BJ (cell line): Measurements from ENCODE around the gene SYK. TPM values are rescaled to one million over a fixed set of nuclear protein-coding genes. Genes with fewer than 3 reads are reported as not detected.

ENCODE experiments used
- CTCF ChIA-PET: fragments of 350-600 bp; formaldehyde crosslinking; extraction: SDS; loops from one replicate; lab custom pipeline; 2021; ENCODE audit warnings: antibody characterized with exemption, inconsistent platforms; lab: Yijun Ruan, JAX
- POLR2A ChIA-PET: fragments of 300-600 bp; sonication (Branson Sonifier 250); formaldehyde crosslinking; extraction: SDS; loops from one replicate; lab custom pipeline; 2021; ENCODE audit warnings: antibody characterized with exemption; lab: Charles Lee
- DNase-seq: peaks from one replicate; pipeline ENCODE4 v3.0.0-alpha.2; 2011; ENCODE audit warnings: low read depth
- H3K27me3 ChIP-seq: 2 replicates; pipeline ENCODE4 v1.6.0; 2011; ENCODE audit warnings: low read length; ENCODE audit not compliant: control insufficient read depth, insufficient read depth
- H3K36me3 ChIP-seq: 2 replicates; pipeline ENCODE4 v1.5.1; 2011; ENCODE audit warnings: low read length; ENCODE audit not compliant: control insufficient read depth, insufficient read depth
- H3K4me3 ChIP-seq: 2 replicates; pipeline ENCODE4 v1.5.1; 2011; ENCODE audit warnings: low read depth, mild to moderate bottlenecking, control low read depth, low read length
- CTCF ChIP-seq: IDR thresholded peaks from 2 replicates; pipeline ENCODE4 v1.5.1; 2011; ENCODE audit warnings: low read depth, mild to moderate bottlenecking, control low read depth, inconsistent platforms, low read length, moderate library complexity; ENCODE audit not compliant: insufficient read depth
- polyA plus RNA-seq: library from polyadenylated mRNA; depleted of rRNA; stranded (reverse); fragments of >200 nt; gene quantifications from 2 replicates; pipeline ENCODE4 v1.2.3, GENCODE V29; 2011

SYK gene
- polyA plus RNA-seq, 1 experiment = not detected

DNA sequence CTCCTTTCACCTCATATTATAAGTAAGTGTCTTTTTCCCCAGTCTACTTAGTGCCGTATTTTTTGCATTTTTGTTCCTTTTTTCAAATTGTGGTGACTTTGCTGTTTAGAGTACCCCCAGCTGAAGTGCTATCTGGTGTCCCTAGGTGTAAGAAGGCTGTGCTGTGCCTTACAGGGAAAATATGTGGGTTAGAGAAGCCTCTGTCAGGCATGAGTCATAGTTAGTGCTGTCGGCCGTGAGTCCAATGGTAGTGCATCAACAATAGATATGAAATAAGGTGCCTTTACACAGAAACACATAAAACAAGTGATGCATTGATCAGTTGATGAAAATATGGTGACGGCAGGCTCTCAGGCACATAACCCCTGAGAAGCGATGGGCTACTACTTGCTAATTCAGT lies 20.1 kb downstream of the SYK start:
- CTCF ChIA-PET = no interaction called here
- no peaks in the 10 kb centered on the region for H3K36me3 ChIP-seq
- no peaks in the 10 kb centered on the region for H3K27me3 ChIP-seq
- DNase-seq = no peak
- TF ChIP-seq CTCF = no peak
- no peak overlapping the region for H3K4me3 ChIP-seq
- POLR2A ChIA-PET = no interaction called here

GRCh38 chr9:90822866-90823265 lies 21.2 kb downstream of the SYK start:
- DNase-seq = no peak
- no peak overlapping the region for H3K4me3 ChIP-seq
- POLR2A ChIA-PET = no interaction called here
- TF ChIP-seq CTCF = no peak
- no peaks in the 10 kb centered on the region for H3K36me3 ChIP-seq
- CTCF ChIA-PET = no interaction called here
- no peaks in the 10 kb centered on the region for H3K27me3 ChIP-seq

DNA sequence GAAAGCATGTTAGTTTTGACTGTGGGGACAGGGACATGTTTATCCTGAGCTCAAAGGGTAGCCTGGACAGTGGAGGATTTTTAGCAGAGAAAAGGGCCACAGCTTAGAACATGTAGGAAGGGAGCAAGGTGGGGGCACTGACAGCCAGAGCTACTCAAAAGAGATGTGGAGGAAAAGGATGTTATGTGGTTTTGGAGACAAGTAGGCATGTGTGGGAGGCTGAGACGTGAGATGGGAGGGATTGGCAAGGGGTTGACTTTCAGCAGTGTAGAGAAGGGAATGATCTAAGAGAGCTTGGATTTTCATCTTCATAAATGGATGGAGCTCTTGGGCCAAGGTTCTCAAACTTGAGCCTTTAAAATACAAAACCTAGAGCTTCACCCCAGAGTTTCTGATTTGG lies 24.0 kb downstream of the SYK start:
- ChIA-PET CTCF (interaction anchor here (0.7 to 1.7 kb wide), 3 partner anchors 16 to 1816 kb away, joined by 3 read pairs; no protein-coding TSS in a partner anchor), POLR2A (no interaction called here)
- TF ChIP-seq CTCF = no peak
- Histone ChIP-seq H3K4me3 (no peak overlapping the region), H3K36me3 (no peaks in the 10 kb centered on the region), H3K27me3 (no peaks in the 10 kb centered on the region)
- DNase-seq = no peak

- no peaks in the 10 kb centered on the region for H3K27me3 ChIP-seq
- no peak for DNase-seq
- TF ChIP-seq CTCF = no peak
- H3K4me3 ChIP-seq = no peak overlapping the region
- ChIA-PET POLR2A (no interaction called here), CTCF (interaction anchor here (1.5 kb wide), 1 partner anchor 44 kb away, joined by 3 read pairs; no protein-coding TSS in a partner anchor)
- H3K36me3 ChIP-seq = no peaks in the 10 kb centered on the region
These were observed 24.9 kb downstream of the SYK start for GRCh38 chr9:90826326-90827020.

DNA sequence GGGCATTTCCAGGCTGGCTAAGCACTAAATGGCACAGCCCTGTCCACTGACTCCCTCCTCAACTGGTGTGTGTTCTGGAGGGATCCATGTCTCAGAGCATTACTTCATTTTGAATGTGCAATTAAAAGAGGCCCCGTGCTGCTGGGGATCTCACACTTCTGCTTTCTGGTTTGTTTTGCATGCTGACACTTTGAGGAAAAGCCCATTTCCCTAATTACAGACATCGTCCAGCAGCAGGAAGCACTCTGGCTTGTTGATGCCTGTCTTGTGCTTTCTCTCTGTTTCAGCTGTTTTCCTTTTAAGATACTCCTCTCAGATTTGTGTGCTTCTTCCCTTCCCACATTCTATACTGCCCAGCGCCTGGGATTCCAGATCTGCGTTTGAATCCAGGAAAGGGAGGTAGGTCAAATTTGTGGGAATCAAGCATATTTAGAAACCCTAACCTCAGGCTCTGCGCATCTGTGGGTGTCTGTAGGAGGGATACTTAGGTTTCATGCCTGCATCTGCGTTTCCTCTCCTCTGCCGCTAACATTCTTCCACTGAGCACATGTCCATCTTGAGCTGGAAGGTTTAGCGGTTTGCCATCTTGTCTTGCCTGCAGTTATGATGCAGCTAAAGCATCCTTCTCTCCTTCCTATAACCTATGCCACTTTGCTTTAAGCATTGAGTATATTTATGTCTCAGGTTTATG lies 25.7 kb downstream of the SYK start:
- CTCF ChIA-PET = interaction anchor here (1.5 kb wide), 1 partner anchor 43 kb away, joined by 3 read pairs; no protein-coding TSS in a partner anchor
- Histone ChIP-seq H3K36me3 (no peaks in the 10 kb centered on the region), H3K27me3 (no peaks in the 10 kb centered on the region), H3K4me3 (no peak overlapping the region)
- POLR2A ChIA-PET = no interaction called here
- TF ChIP-seq CTCF = no peak
- no peak for DNase-seq
